NCI-H2029 treated with DMSO at 0.1 percent for 48 hours (cell line): ENCODE data around the gene CAPNS2.

Source experiments
- DNase-seq: peaks from one replicate; lab custom pipeline; 2025; lab: John Stamatoyannopoulos, UW

The CAPNS2 gene

DNA sequence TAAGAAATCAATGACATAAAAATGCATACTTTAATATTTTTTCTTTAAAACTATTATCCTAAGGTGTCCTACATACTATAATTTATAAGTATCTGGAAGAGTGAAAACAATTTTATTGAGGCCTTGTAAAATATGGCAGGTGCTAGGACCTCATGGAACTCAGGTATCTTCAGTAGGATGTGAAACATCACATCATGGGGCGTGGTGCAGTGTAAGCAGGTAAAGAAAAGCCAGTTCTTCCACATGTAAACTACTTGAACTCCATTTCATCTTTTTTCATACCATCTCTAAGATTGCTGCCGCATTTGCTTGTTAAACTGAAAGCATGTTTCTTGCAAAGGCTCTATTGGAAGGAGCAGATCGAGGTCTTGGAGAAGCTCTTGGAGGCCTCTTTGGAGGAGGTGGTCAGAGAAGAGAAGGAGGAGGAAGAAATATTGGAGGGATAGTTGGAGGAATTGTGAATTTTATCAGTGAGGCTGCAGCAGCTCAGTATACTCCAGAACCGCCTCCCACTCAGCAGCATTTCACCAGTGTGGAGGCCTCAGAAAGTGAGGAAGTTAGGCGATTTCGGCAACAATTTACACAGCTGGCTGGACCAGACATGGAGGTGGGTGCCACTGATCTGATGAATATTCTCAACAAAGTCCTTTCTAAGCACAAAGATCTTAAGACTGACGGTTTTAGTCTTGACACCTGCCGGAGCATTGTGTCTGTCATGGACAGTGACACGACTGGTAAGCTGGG is at the start of gene CAPNS2:
TSS of gene CAPNS2 (plus strand) at position 253 of the 744 bp plus-strand sequence. CDS start at position 326, 73 bp downstream.
- no peak for DNase-seq

GRCh38 chr16:55521792-55522191 is 44.7 kb upstream of the CAPNS2 start:
- DNase-seq: no peak

- no peak for DNase-seq
These were observed 40.0 kb upstream of the CAPNS2 start for GRCh38 chr16:55526441-55526840.

DNA sequence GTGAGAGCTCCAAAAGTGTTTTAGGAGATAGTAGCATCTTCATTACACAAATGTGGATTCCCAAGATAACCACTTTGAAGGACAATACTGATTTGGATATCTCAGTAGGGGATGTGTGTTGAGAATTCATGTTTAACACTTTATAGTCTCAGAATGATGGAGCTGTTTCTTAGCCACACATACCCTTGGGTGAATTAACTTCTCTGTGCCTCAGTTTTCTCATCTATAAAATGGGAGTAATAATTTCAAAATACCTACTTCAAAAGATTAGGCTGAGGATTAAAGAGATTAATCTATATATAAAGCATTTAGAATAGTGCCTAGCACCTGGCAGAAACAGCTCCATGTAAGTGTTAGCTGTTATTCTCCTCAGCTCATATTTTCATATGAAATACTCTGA is 38.6 kb upstream of the CAPNS2 start:
- DNase-seq: no peak

DNA sequence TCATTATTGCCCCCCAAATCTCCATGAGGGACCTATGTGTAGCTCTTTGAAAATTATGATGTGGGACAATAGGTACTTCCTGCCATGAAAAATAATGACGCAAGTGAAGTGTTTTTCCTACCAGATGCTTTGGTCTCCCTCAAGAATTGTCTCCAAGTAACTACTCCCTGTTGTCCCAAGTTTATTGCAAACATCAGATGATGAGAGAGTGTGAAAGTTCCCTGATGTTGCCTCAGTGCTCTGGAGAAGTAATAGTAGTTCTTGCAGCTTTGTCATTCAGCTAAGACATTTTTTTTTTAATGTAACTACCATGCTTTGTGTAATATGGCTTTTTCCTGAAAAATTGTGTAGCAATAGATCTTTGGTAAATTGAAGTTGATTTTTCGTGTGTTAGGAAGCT is 37.5 kb upstream of the CAPNS2 start:
- DNase-seq: no peak

GRCh38 chr16:55530316-55530856 is 36.1 kb upstream of the CAPNS2 start:
- DNase-seq: no peak

DNA sequence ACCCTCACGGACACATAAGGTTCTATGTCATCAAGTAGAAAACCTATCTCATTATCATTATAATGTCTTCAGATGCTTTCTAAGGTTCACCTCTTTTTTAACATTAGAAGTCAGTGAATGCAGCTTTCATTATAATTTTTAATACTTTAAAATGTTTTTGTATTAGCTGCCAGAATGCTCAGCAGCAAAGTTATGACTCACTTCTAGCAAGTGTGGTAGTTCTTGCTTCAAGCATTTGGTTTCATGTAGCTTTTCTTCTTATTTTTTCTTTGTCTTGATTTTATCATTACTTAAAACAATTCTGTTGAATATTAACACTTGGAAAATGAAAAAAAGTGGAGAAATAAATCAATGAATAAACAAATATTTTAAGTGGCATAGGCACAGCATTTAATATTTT is 34.3 kb upstream of the CAPNS2 start:
- no peak for DNase-seq

GRCh38 chr16:55534756-55535155 is 31.7 kb upstream of the CAPNS2 start:
- DNase-seq: no peak

GRCh38 chr16:55539049-55539448 is 27.4 kb upstream of the CAPNS2 start:
- no peak for DNase-seq

GRCh38 chr16:55539488-55539887 is 27.0 kb upstream of the CAPNS2 start:
- DNase-seq: no peak

- no peak for DNase-seq
These were observed 26.3 kb upstream of the CAPNS2 start for GRCh38 chr16:55540221-55540620.

GRCh38 chr16:55542459-55543082 is 23.9 kb upstream of the CAPNS2 start:
- no peak for DNase-seq

DNA sequence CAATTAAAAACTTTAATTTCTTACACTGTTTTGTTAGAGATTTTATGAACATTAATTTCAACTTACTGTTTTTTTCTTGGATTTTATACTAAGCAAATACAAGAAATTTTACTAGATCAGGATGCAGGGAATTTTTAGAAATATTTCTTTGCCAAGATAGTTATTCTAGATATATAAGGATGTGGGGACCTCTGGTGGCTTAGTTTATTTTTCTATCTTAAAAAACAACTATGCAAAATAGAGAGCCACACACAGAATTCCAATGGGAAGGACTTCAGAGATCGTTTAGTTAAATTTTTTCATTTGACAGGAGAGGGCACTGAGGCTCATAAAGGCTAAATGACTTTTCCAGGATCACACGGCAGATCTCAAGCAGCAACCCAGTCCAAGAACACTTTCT is 23.0 kb upstream of the CAPNS2 start:
- no peak for DNase-seq

DNA sequence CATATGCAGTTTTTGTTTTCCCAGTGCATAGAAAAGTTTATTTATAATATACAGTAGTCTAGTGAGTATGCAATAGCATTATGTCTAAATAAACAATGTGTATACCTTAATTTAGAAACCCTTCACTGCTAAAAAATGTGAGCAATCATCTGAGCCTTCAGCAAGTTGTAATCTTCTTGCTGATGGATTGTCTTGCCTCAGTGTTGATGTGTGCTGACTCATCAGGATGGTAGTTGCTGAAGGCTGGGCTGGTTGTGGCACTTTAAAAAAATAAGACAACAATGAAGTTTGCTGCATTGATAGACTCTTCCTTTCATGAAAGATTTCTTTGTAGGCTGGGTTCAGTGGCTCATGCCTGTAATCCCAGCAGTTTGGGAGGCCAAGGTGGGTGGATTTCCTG is 13.9 kb upstream of the CAPNS2 start:
- DNase-seq: no peak

- DNase-seq: no peak
These were observed 11.0 kb upstream of the CAPNS2 start for GRCh38 chr16:55555436-55555835.

DNA sequence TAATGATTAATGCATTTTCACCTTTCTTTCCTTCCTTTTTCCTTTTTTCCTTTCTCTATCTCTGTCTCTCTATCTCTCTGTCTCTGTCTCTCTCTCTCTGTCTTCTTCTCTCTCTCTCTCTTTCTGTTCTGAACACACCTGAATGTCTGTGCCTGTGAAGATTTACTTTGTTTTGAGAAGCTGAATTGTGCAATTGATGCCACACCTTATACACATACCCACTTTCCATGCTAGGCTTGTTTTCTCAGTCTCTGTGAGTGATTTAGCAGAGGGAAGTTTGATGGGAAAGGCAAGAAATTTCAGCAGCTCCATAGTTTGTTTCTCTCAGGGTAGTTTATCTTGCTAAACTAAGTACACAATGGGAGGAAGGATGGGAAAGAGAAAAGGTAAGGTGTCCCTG is 9.3 kb upstream of the CAPNS2 start:
- no peak for DNase-seq

DNA sequence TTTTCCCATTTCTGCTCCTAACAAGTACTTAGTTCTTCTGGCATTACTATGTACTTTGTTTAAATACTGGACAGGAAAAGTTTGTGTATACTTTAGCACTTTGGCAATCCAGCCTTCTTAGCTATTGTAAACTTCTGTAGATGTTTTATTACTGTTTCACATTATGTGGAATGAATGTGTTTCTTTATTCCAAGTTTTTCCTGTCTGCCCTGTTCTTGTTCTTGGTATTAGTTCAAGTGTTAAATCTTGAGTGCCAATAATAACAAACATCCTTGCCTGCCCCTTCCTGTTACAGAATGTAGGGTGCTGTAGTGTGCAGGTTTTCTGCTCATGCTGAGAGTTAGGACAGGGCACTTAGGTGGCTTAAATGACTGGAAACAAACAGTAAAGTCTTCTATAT is 7.3 kb upstream of the CAPNS2 start:
- no peak for DNase-seq

GRCh38 chr16:55559933-55560516 is 6.5 kb upstream of the CAPNS2 start:
- no peak for DNase-seq

- no peak for DNase-seq
These were observed 5.1 kb upstream of the CAPNS2 start for GRCh38 chr16:55561319-55561848.

DNA sequence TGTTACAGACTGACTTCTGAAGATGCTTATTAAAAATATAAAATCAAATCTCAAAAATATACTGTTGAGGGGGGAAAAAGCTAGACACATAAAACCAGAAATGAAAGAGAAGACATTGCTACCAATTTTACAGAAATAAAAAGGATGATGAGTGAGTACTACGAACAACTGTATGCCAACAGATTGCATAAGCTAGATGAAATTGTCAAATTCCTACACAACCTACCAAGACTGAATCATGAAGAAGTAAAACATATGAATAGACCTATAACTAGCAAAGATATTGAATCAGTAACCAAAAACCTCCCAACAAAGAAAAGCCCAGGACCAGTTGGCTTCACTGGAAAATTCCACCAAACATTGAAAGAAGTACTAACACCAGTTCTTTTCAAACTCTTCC is 3.5 kb upstream of the CAPNS2 start:
- no peak for DNase-seq

- DNase-seq: no peak
These were observed 2.7 kb upstream of the CAPNS2 start for GRCh38 chr16:55563797-55564196.

- DNase-seq: no peak
These were observed 1.4 kb upstream of the CAPNS2 start for GRCh38 chr16:55565086-55565485.

DNA sequence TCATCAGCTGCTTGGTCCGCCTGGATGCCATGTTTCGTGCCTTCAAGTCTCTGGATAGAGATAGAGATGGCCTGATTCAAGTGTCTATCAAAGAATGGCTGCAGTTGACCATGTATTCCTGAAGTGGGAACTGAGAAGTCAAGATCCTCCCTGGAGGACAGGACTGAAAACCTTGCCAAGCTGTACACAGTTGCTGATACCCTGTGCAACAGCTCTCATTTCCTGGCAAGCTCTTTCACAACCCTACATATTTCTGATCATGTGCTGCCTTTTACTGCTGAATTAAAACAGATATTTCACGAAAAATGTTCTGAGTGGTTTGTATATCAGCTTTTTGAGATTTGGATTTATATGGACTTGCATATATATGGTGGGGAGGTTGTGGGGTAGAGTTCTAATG is 898 bp downstream of the CAPNS2 start:
- DNase-seq: no peak
